IPS DF 6.9 (cell line): ENCODE results near the gene IZUMO4.

Source experiments
- DNase-seq: peaks from one replicate; pipeline ENCODE4 v3.0.0-alpha.2; 2013; ENCODE audit warnings: low read depth, low spot score
- H3K27ac ChIP-seq: one replicate; pipeline ENCODE4 v1.5.1; 2013; ENCODE audit warnings: low read length, control low read depth
- H3K27me3 ChIP-seq: 2 replicates; pipeline ENCODE4 v1.6.1; 2013; ENCODE audit warnings: mild to moderate bottlenecking, low read length; ENCODE audit not compliant: control insufficient read depth, insufficient read depth
- H3K36me3 ChIP-seq: 2 replicates; pipeline ENCODE4 v1.6.1; 2013; ENCODE audit warnings: low read length; ENCODE audit not compliant: control insufficient read depth, insufficient read depth
- H3K4me1 ChIP-seq: 2 replicates; pipeline ENCODE4 v1.6.1; 2013; ENCODE audit warnings: low read length; ENCODE audit not compliant: control insufficient read depth, insufficient read depth
- H3K4me3 ChIP-seq: 2 replicates; pipeline ENCODE4 v1.5.1; 2013; ENCODE audit warnings: mild to moderate bottlenecking, low read length
- H3K9me3 ChIP-seq: 2 replicates; pipeline ENCODE4 v1.6.1; 2013; ENCODE audit warnings: low read length, inconsistent platforms; ENCODE audit not compliant: control insufficient read depth, insufficient read depth
- WGBS: extraction: QIAGEN DNeasy Blood & Tissue Kit; methylation state at CpG from one replicate; pipeline ENCODE4 v1.1.7; 2013; ENCODE audit warnings: mixed read lengths, missing lambda C conversion rate; ENCODE audit not compliant: insufficient read length, insufficient coverage; 5-methylcytosine and 5-hydroxymethylcytosine counted together

IZUMO4 gene

GRCh38 chr19:2111886-2112285 lies 15.2 kb downstream of the IZUMO4 start:
- H3K4me1 ChIP-seq: no peaks in the 10 kb centered on the region
- no CpG with 5 or more reads among the region's 20 CpGs for whole genome bisulfite sequencing

DNA sequence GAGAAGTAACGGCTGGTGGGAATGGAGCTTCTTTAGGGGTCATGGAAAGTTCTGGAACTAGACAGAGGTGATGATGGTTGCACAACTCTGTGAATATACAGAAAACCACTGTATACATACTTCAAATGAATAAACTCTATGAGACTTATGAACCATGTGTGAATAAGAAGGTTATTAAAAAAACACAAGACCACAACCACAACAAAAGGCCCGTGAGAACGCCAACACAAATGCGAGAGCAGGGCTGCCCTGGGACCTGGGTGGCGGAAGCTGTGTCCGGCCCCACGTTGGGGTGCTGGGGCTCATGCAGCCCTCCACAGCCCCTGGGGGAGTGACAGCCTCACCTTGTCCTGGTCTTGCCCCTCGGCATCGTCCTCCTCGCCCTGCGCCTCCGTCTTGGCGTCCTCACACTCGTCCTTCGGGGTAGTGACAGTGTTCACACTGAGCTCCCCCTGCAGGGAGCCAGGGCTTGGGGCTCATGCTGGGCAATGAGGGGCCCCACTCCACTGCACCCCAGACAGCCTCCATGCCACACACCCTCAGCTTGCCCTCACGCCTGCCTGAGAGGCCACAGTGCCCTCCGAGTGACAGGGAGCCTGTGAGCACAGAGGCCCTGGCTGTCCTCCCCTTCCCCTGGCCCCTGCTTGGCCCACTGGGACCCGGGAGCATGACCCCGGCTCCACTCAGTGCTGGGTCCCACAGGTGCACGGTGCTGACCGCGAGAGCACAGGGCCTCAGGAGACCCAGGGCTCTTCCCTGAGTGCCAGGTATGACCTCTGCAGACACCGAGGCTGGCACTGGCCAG lies 16.0 kb downstream of the IZUMO4 start:
- H3K27ac ChIP-seq: no peak overlapping the region
- H3K4me1 ChIP-seq: no peaks in the 10 kb centered on the region
- WGBS: no CpG with 5 or more reads among the region's 23 CpGs
- peaks cover 97% of the 10 kb centered on the region for H3K36me3 ChIP-seq
- no peak overlapping the region for H3K4me3 ChIP-seq
- H3K9me3 ChIP-seq: no peaks in the 10 kb centered on the region
- no peaks in the 10 kb centered on the region for H3K27me3 ChIP-seq
- no peak for DNase-seq

More at GRCh38 chr19:2111886-2112285, 15.2 kb downstream of the IZUMO4 start:
- Histone ChIP-seq H3K4me3 (no peak overlapping the region), H3K27me3 (no peaks in the 10 kb centered on the region), H3K9me3 (no peaks in the 10 kb centered on the region), H3K36me3 (peaks cover 90% of the 10 kb centered on the region), H3K27ac (no peak overlapping the region)
- no peak for DNase-seq

GRCh38 chr19:2113439-2114211 lies 16.9 kb downstream of the IZUMO4 start:
- H3K9me3 ChIP-seq: no peaks in the 10 kb centered on the region
- WGBS: no CpG with 5 or more reads among the region's 24 CpGs
- peaks cover 98% of the 10 kb centered on the region for H3K36me3 ChIP-seq
- no peak overlapping the region for H3K4me3 ChIP-seq
- no peak overlapping the region for H3K27ac ChIP-seq
- no peak for DNase-seq
- no peaks in the 10 kb centered on the region for H3K27me3 ChIP-seq
- H3K4me1 ChIP-seq: no peaks in the 10 kb centered on the region

DNA sequence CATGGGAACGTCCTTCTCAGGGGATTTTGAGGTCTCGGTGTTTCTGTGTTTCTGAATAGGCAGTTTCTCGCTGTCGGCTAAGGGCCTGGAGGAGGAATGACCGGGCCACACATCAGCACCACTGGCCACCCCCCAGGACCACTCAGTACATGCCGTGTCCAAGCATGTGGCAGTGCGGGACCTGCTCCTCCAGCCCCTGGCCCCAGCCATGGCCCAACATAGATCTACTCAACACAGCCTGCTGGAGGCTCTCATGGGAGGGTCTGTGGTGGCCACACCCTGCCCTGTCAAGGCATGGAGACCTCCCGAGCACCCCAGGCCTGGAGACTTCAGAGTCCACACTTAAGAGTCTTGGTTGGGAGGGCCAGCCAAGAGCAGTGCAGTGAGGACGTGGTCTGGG lies 17.5 kb downstream of the IZUMO4 start:
- Histone ChIP-seq H3K36me3 (peaks cover 96% of the 10 kb centered on the region), H3K9me3 (no peaks in the 10 kb centered on the region), H3K27me3 (no peaks in the 10 kb centered on the region), H3K4me3 (no peak overlapping the region), H3K4me1 (no peaks in the 10 kb centered on the region), H3K27ac (no peak overlapping the region)
- no peak for DNase-seq
- no CpG with 5 or more reads among the region's 9 CpGs for WGBS

DNA sequence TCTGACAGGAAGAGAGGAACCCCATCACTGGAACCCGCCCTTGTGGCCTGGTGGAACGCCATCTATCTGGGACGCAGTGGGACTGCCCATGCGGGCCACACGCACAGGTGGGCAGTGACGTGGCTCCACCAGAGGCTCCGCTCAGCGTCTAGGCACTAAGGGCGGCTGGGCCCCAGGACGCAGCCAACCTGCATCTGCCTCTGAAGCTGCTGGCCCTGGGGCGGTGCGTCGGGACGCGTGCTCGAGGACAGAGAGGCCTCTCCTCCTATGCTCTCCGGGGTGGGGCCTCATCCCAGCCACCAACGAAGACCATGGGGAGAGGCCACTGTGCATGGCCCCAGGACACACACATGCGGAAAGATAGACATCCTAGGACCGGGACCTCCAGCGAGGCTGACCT lies 18.1 kb downstream of the IZUMO4 start:
- peaks cover 90% of the 10 kb centered on the region for H3K36me3 ChIP-seq
- no peak overlapping the region for H3K27ac ChIP-seq
- H3K4me1 ChIP-seq: no peaks in the 10 kb centered on the region
- no peaks in the 10 kb centered on the region for H3K9me3 ChIP-seq
- no peak for DNase-seq
- no CpG with 5 or more reads among the region's 21 CpGs for WGBS
- no peaks in the 10 kb centered on the region for H3K27me3 ChIP-seq
- no peak overlapping the region for H3K4me3 ChIP-seq

- no peak overlapping the region for H3K4me3 ChIP-seq
- no peaks in the 10 kb centered on the region for H3K4me1 ChIP-seq
- no peak for DNase-seq
- H3K27me3 ChIP-seq: no peaks in the 10 kb centered on the region
- no peaks in the 10 kb centered on the region for H3K9me3 ChIP-seq
- no CpG with 5 or more reads among the region's 25 CpGs for WGBS
- H3K27ac ChIP-seq: no peak overlapping the region
- peaks cover 90% of the 10 kb centered on the region for H3K36me3 ChIP-seq
Measured at GRCh38 chr19:2115324-2115723, 18.6 kb downstream of the IZUMO4 start.

DNA sequence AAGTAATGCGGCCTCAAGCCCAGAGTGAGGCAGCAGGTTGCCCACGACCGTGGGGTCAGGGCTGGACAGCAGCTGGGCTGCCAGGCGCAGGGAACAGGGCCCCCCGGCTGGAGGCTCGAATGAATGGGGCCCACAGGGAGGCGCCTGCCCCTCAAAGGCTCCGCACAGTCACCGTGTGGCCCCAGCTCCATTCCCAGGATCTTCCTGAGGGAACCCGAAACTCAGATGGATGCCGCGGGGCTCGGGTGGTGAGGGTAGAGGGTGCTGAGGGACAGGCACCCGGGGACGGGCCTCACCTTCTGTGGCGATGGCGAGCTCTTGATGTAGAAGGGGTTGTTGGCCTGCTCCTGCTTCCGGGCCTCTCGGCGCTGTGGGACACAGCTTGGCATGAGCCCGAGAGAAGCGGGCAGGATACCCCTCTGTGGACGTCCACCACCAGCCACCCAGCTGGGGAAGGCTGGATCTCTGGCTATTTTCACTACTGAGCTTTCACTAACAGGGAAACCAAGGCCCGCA lies 19.3 kb downstream of the IZUMO4 start:
- no peaks in the 10 kb centered on the region for H3K9me3 ChIP-seq
- H3K4me1 ChIP-seq: no peaks in the 10 kb centered on the region
- H3K27me3 ChIP-seq: no peaks in the 10 kb centered on the region
- no CpG with 5 or more reads among the region's 24 CpGs for WGBS
- H3K4me3 ChIP-seq: no peak overlapping the region
- no peak for DNase-seq
- no peak overlapping the region for H3K27ac ChIP-seq
- peaks cover 90% of the 10 kb centered on the region for H3K36me3 ChIP-seq

DNA sequence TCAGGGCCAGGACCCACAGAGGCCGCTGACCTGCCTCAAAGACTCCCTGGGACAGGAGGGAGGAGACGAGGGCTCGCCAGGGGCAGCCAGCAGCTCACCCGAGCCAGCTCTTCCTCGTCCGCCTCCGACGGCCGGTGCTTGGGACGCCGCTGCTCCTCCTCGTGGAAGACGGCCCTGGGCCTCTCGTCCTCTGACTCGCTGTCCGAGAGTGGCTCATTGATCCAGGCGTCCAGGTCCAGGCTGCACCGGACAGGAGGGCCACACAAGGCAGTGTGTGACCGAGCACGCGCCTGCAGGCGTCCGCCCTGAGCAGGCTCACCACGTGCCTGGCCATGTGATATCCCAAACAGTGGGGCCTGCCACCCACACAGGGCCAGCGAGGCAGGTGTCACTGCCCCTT lies 19.8 kb downstream of the IZUMO4 start:
- H3K9me3 ChIP-seq: no peaks in the 10 kb centered on the region
- no peaks in the 10 kb centered on the region for H3K4me1 ChIP-seq
- H3K4me3 ChIP-seq: no peak overlapping the region
- DNase-seq: no peak
- peaks cover 90% of the 10 kb centered on the region for H3K36me3 ChIP-seq
- no peak overlapping the region for H3K27ac ChIP-seq
- no CpG with 5 or more reads among the region's 25 CpGs for WGBS
- H3K27me3 ChIP-seq: no peaks in the 10 kb centered on the region

- no peak overlapping the region for H3K4me3 ChIP-seq
- no peak for DNase-seq
- peaks cover 90% of the 10 kb centered on the region for H3K36me3 ChIP-seq
- WGBS: no CpG with 5 or more reads among the region's 27 CpGs
- H3K4me1 ChIP-seq: no peaks in the 10 kb centered on the region
- no peaks in the 10 kb centered on the region for H3K27me3 ChIP-seq
- no peak overlapping the region for H3K27ac ChIP-seq
- no peaks in the 10 kb centered on the region for H3K9me3 ChIP-seq
Measured at GRCh38 chr19:2117215-2117960, 20.7 kb downstream of the IZUMO4 start.

DNA sequence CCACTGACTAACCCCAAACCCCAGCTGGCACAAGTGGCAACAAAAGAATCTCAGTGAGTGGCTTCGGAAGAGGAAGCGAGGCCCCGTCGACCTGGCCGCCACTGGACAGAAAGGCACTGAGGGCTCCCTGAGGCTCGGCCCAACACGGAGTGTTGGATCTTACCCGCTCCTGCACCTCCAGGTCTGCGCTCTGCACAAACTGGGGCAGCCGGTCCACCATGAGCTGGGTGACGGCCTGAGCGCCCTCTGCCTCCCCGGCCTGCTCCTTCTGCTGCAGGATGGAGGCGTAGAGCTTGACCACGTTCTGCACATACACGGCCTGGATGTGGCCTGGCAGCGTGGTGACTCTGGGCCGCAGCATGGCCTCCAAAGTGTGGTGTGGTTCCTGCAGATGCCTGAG lies 21.7 kb downstream of the IZUMO4 start:
- Histone ChIP-seq H3K27ac (no peak overlapping the region), H3K4me1 (no peaks in the 10 kb centered on the region), H3K36me3 (peaks cover 90% of the 10 kb centered on the region), H3K4me3 (no peak overlapping the region), H3K27me3 (no peaks in the 10 kb centered on the region), H3K9me3 (no peaks in the 10 kb centered on the region)
- DNase-seq: no peak
- WGBS: no CpG with 5 or more reads among the region's 18 CpGs
